HEK293T (cell line): ENCODE measurements around the gene ZSCAN10.

Experiments
- ARNT ChIP-seq: fragments of 450-650 bp; IDR thresholded peaks from 2 replicates; pipeline ENCODE4 v1.6.1; 2017; ENCODE audit warnings: mild to moderate bottlenecking
- BHLHE40 ChIP-seq: fragments of 450-650 bp; IDR thresholded peaks from 2 replicates; pipeline ENCODE4 v1.6.1; 2016; ENCODE audit warnings: mild to moderate bottlenecking, moderate library complexity, borderline replicate concordance
- CTBP1 ChIP-seq: fragments of 450-650 bp; IDR thresholded peaks from 2 replicates; pipeline ENCODE4 v1.6.1; 2016; ENCODE audit warnings: borderline replicate concordance
- ELF4 ChIP-seq: fragments of 450-650 bp; IDR thresholded peaks from 2 replicates; pipeline ENCODE4 v1.6.1; 2017; ENCODE audit warnings: antibody characterized with exemption
- FOXK2 ChIP-seq: fragments of 450-650 bp; IDR thresholded peaks from 2 replicates; pipeline ENCODE4 v1.6.1; 2016; ENCODE audit warnings: mild to moderate bottlenecking
- FOXM1 ChIP-seq: fragments of 450-650 bp; IDR thresholded peaks from 2 replicates; pipeline ENCODE4 v1.6.1; 2017; ENCODE audit warnings: mild to moderate bottlenecking, borderline replicate concordance
- HDGF ChIP-seq: fragments of 450-650 bp; IDR thresholded peaks from 2 replicates; pipeline ENCODE4 v1.6.1; 2017; ENCODE audit warnings: antibody characterized with exemption, borderline replicate concordance
- LEF1 ChIP-seq: fragments of 450-650 bp; IDR thresholded peaks from 2 replicates; pipeline ENCODE4 v1.6.1; 2017; ENCODE audit warnings: mild to moderate bottlenecking, borderline replicate concordance
- SP1 ChIP-seq: fragments of 450-650 bp; IDR thresholded peaks from 2 replicates; pipeline ENCODE4 v1.6.1; 2017
- SUZ12 ChIP-seq: fragments of 450-650 bp; IDR thresholded peaks from 2 replicates; pipeline ENCODE4 v1.6.1; 2016; ENCODE audit warnings: mild to moderate bottlenecking
- TARDBP ChIP-seq: fragments of 450-650 bp; IDR thresholded peaks from 2 replicates; pipeline ENCODE4 v1.6.1; 2016

- TF ChIP-seq LEF1 (no peak), SP1 (no peak), FOXM1 (no peak), HDGF (no peak), TARDBP (no peak), FOXK2 (no peak), ARNT (no peak), SUZ12 (no peak), ELF4 (no peak), CTBP1 (no peak), BHLHE40 (no peak)
Observed at GRCh38 chr16:3138342-3138741, 39.2 kb upstream of the ZSCAN10 start.
